ENCODE measurements around the gene MPP2. TPM values are rescaled to one million over a fixed set of nuclear protein-coding genes. Genes with fewer than 3 reads are reported as not detected.

The MPP2 gene
- total RNA-seq, 2 experiments from 2014 or later: 0.16 to 0.67 TPM

DNA sequence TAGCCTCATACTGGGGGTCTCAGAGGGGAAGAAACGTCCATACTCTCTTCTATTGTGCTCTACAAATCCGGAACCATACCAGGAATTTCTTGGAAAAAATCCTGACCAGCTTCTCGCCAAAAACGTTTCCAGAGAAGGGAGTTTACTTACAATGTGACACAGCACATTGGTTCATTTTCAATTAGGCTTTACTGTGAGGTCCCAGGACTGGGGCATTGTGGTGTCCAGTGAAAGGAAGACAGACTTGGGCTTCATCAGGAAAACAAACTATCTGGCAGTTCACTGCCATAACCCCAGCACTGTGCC, 14.7 kb downstream of the MPP2 start:
- Histone ChIP-seq H3K4me3 (ENCODE audit: low read depth, low read length, poor library complexity, severe bottlenecking) (no peak overlapping the region), H3K4me2 (ENCODE audit: low read length) (no peak overlapping the region), H3K4me1 (ENCODE audit: insufficient read depth, low read length, poor library complexity, severe bottlenecking) (no peaks in the 10 kb centered on the region), H3K9me3 (ENCODE audit: low read length) (no peaks in the 10 kb centered on the region), H3K79me2 (ENCODE audit: insufficient read depth, low read depth, low read length) (no peaks in the 10 kb centered on the region), H4K20me1 (ENCODE audit: insufficient read depth, low read length) (no peaks in the 10 kb centered on the region), H3K36me3 (ENCODE audit: insufficient read depth, low read length) (no peaks in the 10 kb centered on the region), H3K9me2 (ENCODE audit: insufficient read depth, low read length) (no peaks in the 10 kb centered on the region), H2AFZ (ENCODE audit: low read length) (no peak overlapping the region), H3K27ac (ENCODE audit: low read depth, low read length, poor library complexity, severe bottlenecking) (no peak overlapping the region)
- DNase-seq (ENCODE audit: low spot score): no peak
- POLR2A ChIA-PET: no interaction called here
- no TSS peak for BruUV-seq (replicated peaks)
- intact Hi-C loops (cut with micrococcal nuclease; ENCODE audit: unreplicated experiment): no loop called here
- TF ChIP-seq EZH2phosphoT487 (IDR thresholded peaks at IDR 0.05; ENCODE audit: borderline replicate concordance, low read depth, low read length): no peak
- TF ChIP-seq CTCF (conservative IDR thresholded peaks at IDR 0.05; ENCODE audit: low read length): no peak
- CTCF ChIA-PET (ENCODE audit: unreplicated experiment): no interaction called here

DNA sequence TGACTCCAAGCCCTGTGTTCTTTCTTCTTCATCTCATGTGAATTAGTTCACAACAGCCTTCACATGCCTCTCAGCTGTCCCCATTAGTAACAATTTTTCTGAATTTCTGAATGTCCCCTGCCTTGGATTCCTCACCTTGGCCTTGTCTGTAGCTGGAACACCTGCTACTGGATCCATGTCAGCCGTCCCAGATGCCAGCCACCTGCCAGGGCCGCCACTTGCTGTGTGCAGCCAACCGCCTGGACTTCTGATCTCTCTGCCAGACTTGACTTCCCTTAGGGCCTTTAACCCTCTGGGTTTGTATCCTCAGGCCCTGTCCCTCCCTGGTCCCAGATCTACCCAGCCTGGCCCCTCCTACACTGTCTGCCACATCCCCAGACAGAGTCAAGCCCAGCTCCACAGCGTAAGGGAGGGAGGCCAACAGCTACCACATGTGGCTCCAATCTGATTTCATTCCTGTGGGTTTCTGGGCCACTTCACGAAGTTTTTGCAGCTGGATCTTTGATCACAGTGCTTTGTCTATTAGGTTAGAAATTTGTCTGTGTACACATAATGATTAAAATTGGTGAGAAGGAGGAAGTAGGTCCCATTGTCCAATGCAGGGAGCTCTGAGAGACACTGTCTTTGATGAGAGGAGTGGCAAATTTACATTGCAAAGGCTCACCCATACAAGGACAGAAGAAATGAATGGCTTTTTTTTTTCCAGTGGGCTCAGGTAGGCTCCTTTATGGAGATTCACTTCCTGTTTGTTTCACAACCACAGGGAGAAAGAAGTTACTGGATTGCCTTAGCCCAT, 15.3 kb downstream of the MPP2 start:
- H3K79me2 ChIP-seq (ENCODE audit: insufficient read depth, low read depth, low read length): no peaks in the 10 kb centered on the region
- no peak overlapping the region for H3K4me3 ChIP-seq (ENCODE audit: low read depth, low read length, poor library complexity, severe bottlenecking)
- H4K20me1 ChIP-seq (ENCODE audit: insufficient read depth, low read length): no peaks in the 10 kb centered on the region
- BruUV-seq (replicated peaks): no TSS peak
- no peaks in the 10 kb centered on the region for H3K4me1 ChIP-seq (ENCODE audit: insufficient read depth, low read length, poor library complexity, severe bottlenecking)
- H3K4me2 ChIP-seq (ENCODE audit: low read length): no peak overlapping the region
- H3K27ac ChIP-seq (ENCODE audit: low read depth, low read length, poor library complexity, severe bottlenecking): no peak overlapping the region
- ChIA-PET CTCF (ENCODE audit: unreplicated experiment) (no interaction called here), POLR2A (interaction anchor here (0.6 kb wide), 1 partner anchor 133 kb away, joined by 7 read pairs; no protein-coding TSS in a partner anchor)
- DNase-seq (ENCODE audit: low spot score): no peak
- intact Hi-C loops (cut with micrococcal nuclease; ENCODE audit: unreplicated experiment): no loop called here
- no peak for TF ChIP-seq CTCF (conservative IDR thresholded peaks at IDR 0.05; ENCODE audit: low read length)
- no peak for TF ChIP-seq EZH2phosphoT487 (IDR thresholded peaks at IDR 0.05; ENCODE audit: borderline replicate concordance, low read depth, low read length)
- H3K9me2 ChIP-seq (ENCODE audit: insufficient read depth, low read length): no peaks in the 10 kb centered on the region
- no peaks in the 10 kb centered on the region for H3K9me3 ChIP-seq (ENCODE audit: low read length)
- H3K36me3 ChIP-seq (ENCODE audit: insufficient read depth, low read length): no peaks in the 10 kb centered on the region
- H2AFZ ChIP-seq (ENCODE audit: low read length): no peak overlapping the region

GRCh38 chr17:43890240-43890639, 17.1 kb downstream of the MPP2 start:
- Histone ChIP-seq H3K4me3 (ENCODE audit: low read depth, low read length, poor library complexity, severe bottlenecking) (no peak overlapping the region), H3K9me3 (ENCODE audit: low read length) (no peaks in the 10 kb centered on the region), H3K9me2 (ENCODE audit: insufficient read depth, low read length) (no peaks in the 10 kb centered on the region), H4K20me1 (ENCODE audit: insufficient read depth, low read length) (no peaks in the 10 kb centered on the region), H3K27ac (ENCODE audit: low read depth, low read length, poor library complexity, severe bottlenecking) (no peak overlapping the region), H3K4me1 (ENCODE audit: insufficient read depth, low read length, poor library complexity, severe bottlenecking) (no peaks in the 10 kb centered on the region), H2AFZ (ENCODE audit: low read length) (no peak overlapping the region), H3K4me2 (ENCODE audit: low read length) (no peak overlapping the region), H3K79me2 (ENCODE audit: insufficient read depth, low read depth, low read length) (no peaks in the 10 kb centered on the region), H3K36me3 (ENCODE audit: insufficient read depth, low read length) (no peaks in the 10 kb centered on the region)
- POLR2A ChIA-PET: no interaction called here
- CTCF ChIA-PET (ENCODE audit: unreplicated experiment): no interaction called here
- no peak for TF ChIP-seq EZH2phosphoT487 (IDR thresholded peaks at IDR 0.05; ENCODE audit: borderline replicate concordance, low read depth, low read length)
- no peak for TF ChIP-seq CTCF (conservative IDR thresholded peaks at IDR 0.05; ENCODE audit: low read length)
- BruUV-seq (replicated peaks): no TSS peak
- no peak for DNase-seq (ENCODE audit: low spot score)
- intact Hi-C loops (cut with micrococcal nuclease; ENCODE audit: unreplicated experiment): no loop called here
